Middle frontal gyrus (tissue), 1 donor: Measurements from ENCODE around the gene ERRFI1.

ENCODE experiments used
- DNase-seq: peaks from one replicate; pipeline ENCODE4 v3.0.0-alpha.2; 2015; ENCODE audit warnings: low spot score; ENCODE audit errors: extremely low spot score

The ERRFI1 gene

GRCh38 chr1:8043621-8044020, 17.5 kb upstream of the ERRFI1 start:
- no peak for DNase-seq

- DNase-seq, result no peak
These were observed 16.0 kb upstream of the ERRFI1 start for GRCh38 chr1:8042134-8042533.

- no peak for DNase-seq
These were observed 14.5 kb upstream of the ERRFI1 start for GRCh38 chr1:8040586-8040985.

- DNase-seq, result no peak
These were observed 13.0 kb upstream of the ERRFI1 start for GRCh38 chr1:8039071-8039470.

- DNase-seq, result no peak
These were observed 9.2 kb upstream of the ERRFI1 start for GRCh38 chr1:8035289-8035688.

DNA sequence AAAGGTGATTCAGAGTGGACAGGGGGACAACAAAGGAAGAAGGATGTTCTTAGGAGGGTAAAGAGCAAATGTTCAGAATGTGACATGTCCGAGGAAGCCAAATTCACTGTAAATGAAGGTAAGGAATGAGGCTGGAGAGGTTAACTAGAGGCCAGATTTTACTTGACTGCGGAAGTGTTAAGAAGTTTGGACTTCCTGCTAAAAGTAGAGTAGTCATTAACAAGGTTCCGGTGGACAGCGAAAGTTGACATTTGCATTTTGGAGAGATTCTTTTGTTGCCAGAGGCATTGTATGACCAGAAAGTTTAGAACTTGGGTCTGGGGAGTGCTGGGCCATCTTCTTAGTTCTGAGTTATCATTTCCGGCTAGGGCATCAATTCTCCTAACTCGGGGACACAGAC, 7.2 kb upstream of the ERRFI1 start:
- DNase-seq, result no peak

DNA sequence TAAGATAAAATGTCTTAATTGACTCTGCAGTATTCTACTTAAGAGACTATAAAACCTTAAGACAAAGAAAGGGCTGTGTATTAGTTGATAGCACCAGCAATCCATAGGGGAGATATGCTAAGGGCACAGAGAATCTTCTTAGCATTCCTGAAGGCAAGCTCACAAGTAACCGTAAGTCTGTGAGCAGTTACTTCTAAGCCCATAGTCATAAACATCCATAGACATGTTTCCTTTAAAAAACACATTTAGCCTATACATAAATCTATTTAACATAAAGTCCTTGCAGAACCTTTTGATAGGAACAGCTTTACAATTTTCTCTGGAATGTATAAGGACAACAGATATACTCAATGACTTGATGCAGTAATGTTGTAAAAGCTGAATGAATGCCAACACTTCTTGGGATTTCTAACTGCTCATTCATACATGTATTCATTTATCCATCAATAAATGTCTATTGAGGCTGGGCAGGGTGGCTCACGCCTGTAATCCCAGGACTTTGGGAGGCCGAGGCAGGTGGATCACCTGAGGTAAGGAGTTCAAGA, 6.3 kb upstream of the ERRFI1 start:
- no peak for DNase-seq

DNA sequence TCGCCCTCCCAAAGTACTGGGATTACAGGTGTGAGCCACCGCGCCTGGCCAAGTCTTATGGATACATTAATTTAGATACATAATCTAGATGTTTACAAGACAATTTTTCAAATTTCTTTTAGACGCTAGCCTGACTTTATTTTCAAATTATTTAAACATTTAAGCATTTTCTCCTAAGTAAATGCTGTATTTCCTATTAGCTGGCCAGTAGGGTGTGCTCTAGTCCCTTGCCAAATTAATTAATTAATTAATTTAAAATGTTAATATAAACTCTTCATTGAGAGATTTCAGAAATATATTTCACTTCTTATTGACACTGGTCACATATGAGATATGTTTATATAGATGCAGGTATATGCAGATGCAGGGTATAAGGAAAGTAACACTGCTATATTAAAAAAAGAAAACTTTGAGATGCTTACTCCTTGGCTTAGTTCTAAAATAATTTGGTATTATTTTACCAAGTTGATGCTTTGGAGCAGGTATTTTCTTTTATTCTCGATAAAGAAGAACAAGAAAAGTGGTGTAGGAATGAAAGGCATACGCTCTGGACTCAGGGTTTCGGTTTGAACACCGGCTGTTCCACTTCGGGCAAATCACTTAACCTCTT, 5.2 kb upstream of the ERRFI1 start:
- no peak for DNase-seq

- DNase-seq, result no peak
These were observed 2.4 kb upstream of the ERRFI1 start for GRCh38 chr1:8028571-8028910.

DNA sequence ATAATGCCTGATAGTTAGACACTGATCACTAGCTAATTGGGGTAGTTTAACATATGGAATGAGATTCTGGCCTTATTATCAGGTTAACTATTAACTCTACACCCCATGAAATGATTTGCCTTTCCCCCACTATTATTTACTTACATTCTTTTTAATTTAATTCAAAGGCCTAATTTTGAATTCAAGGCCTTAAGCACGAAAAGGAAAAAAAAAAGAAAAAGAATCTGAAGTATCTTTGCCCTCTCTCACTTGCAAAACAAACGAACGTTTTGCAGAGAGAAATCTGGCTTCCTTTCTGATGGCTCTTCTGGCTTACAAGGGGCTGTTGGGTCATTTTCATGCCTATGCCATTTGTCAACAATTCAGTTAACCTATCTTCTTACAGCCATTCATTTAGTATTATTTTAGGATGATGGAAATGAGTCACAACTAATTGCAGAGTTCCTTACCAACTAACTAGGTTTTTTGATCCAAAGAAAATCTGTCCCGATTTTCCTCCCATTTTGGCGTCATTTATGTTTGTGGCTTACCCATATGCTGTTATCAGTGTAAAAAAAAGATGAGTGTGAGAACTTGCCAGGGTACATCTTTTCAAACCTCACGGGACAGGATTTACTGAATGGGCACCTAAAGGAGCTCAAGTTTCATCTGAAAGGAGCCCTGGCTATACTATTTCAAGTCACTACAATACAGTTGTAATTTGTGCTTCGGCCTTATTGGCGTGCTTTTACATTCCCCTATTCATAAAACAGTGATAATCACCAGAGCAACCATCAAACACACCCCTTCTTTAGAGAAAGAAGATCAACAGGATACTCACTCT, 1.9 kb upstream of the ERRFI1 start:
- DNase-seq, result no peak

DNA sequence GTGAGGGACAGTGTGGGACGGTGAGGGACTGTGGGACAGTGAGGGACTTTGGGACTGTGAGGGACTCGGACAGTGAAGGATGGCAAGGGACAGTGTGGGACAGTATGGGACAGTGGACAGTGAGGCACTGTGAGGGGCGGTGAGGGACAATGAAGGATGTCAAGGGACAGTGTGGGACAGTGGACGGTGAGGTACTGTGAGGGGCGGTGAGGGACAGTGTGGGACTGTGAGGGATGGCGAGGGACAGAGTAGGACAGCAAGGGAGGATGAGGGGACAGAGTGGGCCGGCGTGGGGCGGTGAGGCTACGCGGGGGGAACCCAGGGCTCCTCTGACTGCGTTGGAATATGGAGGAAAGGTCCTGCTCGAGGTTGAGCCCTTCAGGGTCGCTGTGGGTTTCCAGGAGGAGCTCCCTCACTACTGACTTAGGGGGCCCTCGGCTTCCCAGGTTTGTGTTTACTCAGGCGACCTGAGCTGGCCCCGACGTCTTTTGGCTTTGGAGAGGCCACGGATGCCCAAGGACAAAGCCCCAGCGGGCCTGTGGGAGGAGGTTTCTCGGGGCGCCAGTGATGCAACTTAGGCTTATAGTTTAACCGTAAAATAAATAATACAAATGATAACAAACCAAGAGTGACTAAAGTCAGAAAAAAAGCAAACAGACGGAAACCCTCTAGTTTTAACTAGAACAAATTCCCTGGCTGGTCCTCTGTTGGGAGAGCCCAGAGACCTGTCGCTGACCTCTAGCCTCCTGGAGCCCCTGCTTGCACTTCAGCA, 1.1 kb upstream of the ERRFI1 start:
- DNase-seq, result no peak

- no peak for DNase-seq
These were observed 401 bp downstream of the ERRFI1 start for GRCh38 chr1:8025671-8026144.

DNA sequence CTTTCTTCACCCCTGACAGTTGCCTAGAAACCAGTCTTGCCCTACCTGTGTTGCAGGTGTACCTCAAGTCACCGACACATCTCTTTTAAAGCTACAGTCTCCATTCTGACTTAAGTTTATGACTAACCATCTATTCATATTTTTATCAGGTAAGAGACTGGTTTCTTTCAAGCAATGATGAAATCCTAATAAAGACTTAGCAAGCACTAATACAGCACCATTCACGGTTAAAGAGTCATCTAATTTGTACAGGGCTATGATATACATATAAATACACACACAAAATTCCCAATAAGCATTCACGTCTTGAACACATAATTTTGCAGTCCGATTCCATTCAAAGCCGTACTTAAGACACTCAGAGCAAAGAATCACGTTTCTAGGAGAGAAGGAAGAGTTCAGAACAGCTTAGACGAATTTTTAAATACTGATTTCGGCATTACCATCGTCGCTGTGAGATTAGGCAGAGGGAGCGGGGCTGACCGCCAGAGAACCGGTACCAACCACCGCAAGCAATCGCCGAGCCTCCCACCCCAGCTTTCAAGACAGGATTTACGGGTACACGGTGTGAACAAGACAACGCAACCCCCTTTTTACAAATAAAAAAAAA, 943 bp downstream of the ERRFI1 start:
- no peak for DNase-seq

DNA sequence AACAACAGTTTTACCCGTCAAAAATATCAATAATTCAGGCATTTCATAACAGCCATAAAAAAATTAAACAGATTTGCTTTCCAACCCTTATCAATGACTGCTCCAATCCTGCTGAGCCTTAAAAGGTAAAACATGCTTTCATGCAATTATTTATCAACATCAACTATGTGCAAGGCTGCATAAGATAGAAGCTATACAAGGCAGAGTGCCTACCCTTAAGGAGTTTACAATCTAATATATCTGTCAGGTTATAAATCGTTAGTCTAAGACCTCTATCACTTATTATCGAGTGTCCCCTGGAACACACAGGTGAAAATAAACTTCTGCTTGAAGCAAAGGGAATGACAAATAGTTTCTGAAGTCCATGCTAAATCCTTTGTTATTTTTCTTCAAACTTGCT, 1.8 kb downstream of the ERRFI1 start:
- DNase-seq, result no peak

GRCh38 chr1:8023995-8024313, 2.2 kb downstream of the ERRFI1 start:
- DNase-seq, result no peak

DNA sequence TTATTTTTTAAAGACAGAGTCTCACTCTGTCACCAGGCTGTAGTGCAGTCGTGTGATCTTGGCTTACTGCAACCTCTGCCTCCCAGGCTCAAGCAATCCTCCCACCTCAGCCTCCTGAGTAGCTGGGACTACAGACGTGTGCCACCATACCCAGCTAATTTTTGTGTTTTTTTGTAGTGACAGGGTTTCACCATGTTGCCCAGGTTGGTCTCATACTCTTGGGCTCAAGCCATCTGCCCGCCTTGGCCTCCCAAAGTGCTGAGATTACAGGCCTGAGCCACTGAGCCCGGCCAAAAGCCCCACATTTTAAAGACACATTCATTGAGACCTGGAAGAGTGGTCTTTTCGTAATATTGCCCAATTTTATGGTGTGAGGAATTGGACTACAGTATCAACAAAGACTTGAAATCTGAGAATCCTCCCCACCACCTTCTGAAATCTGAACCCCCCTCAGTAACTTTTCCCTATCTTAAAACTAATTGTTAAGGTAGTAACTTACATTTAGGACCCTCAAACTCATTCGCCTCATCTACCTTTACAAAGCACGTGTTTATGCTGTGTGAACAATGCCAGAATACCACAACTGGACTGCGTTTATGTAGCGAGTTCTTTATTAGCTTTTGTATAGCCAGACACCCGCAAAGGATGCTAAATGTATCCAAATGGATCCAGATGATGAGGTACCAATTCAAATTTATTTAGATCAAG, 2.7 kb downstream of the ERRFI1 start:
- no peak for DNase-seq

DNA sequence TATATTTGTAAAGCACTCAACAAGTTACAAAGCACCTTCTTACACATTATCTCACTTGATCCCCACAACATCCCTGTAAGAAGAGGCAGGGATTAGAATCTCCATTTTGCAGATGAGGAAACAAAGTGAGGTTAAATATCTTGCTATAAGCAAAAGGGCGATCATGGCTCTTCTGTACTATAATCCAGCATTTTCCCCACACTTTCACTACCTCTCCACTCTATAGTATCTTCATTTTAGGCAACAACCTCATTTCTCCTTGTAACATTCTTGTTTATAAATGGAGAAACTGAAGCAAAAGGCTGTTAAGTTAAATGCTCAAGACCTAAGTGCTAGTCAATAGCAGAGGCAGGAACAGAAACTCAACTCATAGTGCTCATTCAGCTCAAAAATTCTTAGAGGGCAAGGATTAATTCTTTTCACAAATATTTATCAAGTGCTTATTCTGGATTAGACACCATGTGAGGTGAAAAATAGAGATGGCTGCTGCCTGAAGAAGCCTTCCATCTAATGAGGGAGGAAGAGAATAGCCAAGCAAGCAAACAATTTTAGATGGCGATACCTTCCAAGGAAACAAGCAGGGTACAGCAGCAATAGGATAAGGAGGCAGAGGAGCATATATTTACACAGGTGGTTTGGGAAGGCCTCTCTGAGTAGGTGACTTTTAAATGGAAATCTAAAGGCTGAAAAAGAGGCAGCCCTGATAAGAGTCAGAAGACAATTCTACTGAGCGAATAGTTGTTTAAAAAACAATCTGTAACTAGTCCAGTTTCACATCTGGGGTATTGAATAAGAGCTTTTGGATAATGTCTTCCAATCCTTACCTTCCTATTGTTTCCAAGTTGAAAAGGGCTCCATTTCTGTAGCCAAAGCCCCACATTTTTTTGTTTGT, 3.5 kb downstream of the ERRFI1 start:
- DNase-seq, result no peak

GRCh38 chr1:8021676-8022266, 4.3 kb downstream of the ERRFI1 start:
- DNase-seq, result no peak

DNA sequence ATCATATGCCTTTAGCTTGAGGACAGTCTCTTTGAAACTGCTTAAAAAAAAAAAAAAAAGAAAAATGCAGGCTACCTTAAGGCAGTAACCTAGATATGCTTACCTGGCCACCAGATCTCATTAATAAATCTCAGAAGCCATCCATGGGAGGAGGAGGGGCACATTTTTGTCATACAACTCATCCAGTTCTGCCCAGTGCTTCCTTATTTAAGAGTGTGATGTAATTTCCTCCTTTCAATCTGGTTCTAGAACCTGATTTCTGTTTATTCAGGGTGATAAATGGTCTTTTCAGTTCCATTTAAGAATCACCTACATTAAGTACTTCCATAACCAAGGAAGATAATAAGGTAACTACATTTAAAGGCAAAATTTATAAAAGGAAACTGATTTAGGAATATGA, 6.1 kb downstream of the ERRFI1 start:
- DNase-seq, result no peak

GRCh38 chr1:8019229-8019620, 6.9 kb downstream of the ERRFI1 start:
- no peak for DNase-seq
